ENCODE measurements around the gene ARAP2.

DNA sequence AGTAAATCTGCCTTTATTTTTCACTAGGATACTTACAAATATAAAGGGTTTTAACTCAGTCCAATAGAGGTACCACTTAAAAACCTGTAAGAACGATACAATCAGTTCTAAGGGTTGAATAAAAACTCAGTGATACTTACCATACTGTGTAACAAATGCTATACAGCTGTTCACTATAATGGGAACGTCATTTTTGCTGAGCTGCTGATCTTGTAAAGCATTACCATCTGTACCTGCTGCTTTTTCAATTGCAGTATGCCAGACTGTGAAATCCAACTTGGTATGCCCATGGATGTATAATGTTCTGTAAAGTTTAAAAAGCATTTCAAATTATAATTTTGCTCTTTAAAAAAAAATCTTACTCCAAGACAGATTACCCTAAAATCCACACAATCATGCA lies 111.2 kb downstream of the ARAP2 start:
- TF ChIP-seq, protein P1, sequence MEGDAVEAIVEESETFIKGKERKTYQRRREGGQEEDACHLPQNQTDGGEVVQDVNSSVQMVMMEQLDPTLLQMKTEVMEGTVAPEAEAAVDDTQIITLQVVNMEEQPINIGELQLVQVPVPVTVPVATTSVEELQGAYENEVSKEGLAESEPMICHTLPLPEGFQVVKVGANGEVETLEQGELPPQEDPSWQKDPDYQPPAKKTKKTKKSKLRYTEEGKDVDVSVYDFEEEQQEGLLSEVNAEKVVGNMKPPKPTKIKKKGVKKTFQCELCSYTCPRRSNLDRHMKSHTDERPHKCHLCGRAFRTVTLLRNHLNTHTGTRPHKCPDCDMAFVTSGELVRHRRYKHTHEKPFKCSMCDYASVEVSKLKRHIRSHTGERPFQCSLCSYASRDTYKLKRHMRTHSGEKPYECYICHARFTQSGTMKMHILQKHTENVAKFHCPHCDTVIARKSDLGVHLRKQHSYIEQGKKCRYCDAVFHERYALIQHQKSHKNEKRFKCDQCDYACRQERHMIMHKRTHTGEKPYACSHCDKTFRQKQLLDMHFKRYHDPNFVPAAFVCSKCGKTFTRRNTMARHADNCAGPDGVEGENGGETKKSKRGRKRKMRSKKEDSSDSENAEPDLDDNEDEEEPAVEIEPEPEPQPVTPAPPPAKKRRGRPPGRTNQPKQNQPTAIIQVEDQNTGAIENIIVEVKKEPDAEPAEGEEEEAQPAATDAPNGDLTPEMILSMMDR (IDR thresholded peaks at IDR 0.05) = no peak
- TF ChIP-seq POLR2A (IDR thresholded peaks at IDR 0.05) = no peak
